Caco-2 (cell line): ENCODE data around the gene MRPL11. TPM values are rescaled to one million over a fixed set of nuclear protein-coding genes. Genes with fewer than 3 reads are reported as not detected.

ENCODE experiments used
- BruUV-seq: library from RNA; stranded (reverse); fragments of 400-500 nt; replicated peaks from 2 replicates; lab custom pipeline; 2021; lab: Mats Ljungman, UMichigan
- CTCF ChIA-PET: fragments of 300-600 bp; sonication (Branson Sonifier 250); formaldehyde crosslinking; loops from one replicate; lab custom pipeline; 2022; ENCODE audit warnings: antibody characterized with exemption; lab: Charles Lee
- POLR2A ChIA-PET: fragments of 300-600 bp; sonication (Branson Sonifier 250); formaldehyde crosslinking; loops from one replicate; lab custom pipeline; 2022; ENCODE audit warnings: antibody characterized with exemption; lab: Charles Lee
- DNase-seq, 2 experiments: peaks; one replicate each; pipeline versions ENCODE4 v3.0.0 to v3.0.0-alpha.2; 2020 to 2022
- H3K27me3 ChIP-seq: replicated peaks from 2 replicates; pipeline ENCODE4 v1.6.0; 2011; ENCODE audit warnings: low read length; ENCODE audit not compliant: control insufficient read depth, insufficient read depth
- H3K36me3 ChIP-seq: 2 replicates; pipeline ENCODE4 v1.5.1; 2011; ENCODE audit warnings: low read length; ENCODE audit not compliant: control insufficient read depth, insufficient read depth
- H3K4me1 ChIP-seq: fragments of 250-450 bp; sonication (Bioruptor Pico); 2 replicates; pipeline ENCODE4 v1.5.1; 2020; ENCODE audit warnings: mild to moderate bottlenecking
- H3K4me3 ChIP-seq: 2 replicates; pipeline ENCODE4 v1.5.1; 2011; ENCODE audit warnings: low read depth, mild to moderate bottlenecking, control low read depth, low read length
- H3K9me3 ChIP-seq: fragments of 250-450 bp; sonication (Bioruptor Pico); 2 replicates; pipeline ENCODE4 v1.5.1; 2020; ENCODE audit warnings: mild to moderate bottlenecking, moderate library complexity
- H3K27ac Mint-ChIP-seq: one replicate; pipeline ENCODE4 v1.8.0; 2022; ENCODE audit warnings: mixed read lengths; ENCODE audit not compliant: unreplicated experiment
- H3K27me3 Mint-ChIP-seq: one replicate; pipeline ENCODE4 v1.8.0; 2022; ENCODE audit warnings: mixed read lengths; ENCODE audit not compliant: insufficient read depth, unreplicated experiment
- H3K36me3 Mint-ChIP-seq: one replicate; pipeline ENCODE4 v1.8.0; 2022; ENCODE audit warnings: mild to moderate bottlenecking, mixed read lengths; ENCODE audit not compliant: insufficient read depth, unreplicated experiment
- H3K4me1 Mint-ChIP-seq: one replicate; pipeline ENCODE4 v1.8.0; 2022; ENCODE audit warnings: low read depth, mixed read lengths; ENCODE audit not compliant: unreplicated experiment
- H3K4me3 Mint-ChIP-seq: one replicate; pipeline ENCODE4 v1.8.0; 2022; ENCODE audit warnings: mild to moderate bottlenecking, moderate library complexity, mixed read lengths; ENCODE audit not compliant: unreplicated experiment
- H3K9me3 Mint-ChIP-seq: one replicate; pipeline ENCODE4 v1.8.0; 2022; ENCODE audit warnings: mixed read lengths; ENCODE audit not compliant: unreplicated experiment
- CTCF ChIP-seq, 2 experiments: fragments of 200-600 bp in 1 of 2; IDR thresholded peaks; 1 replicate in 1 of 2; 2 replicates in 1 of 2; pipeline versions ENCODE4 v1.5.1 to v1.8.0; 2011 to 2022; ENCODE audit warnings: antibody characterized with exemption in 1 of 2, control low read depth in 1 of 2, inconsistent platforms in 1 of 2, low read depth in 1 of 2, low read length in 1 of 2, mild to moderate bottlenecking in 1 of 2, moderate library complexity in 1 of 2; ENCODE audit not compliant: insufficient read depth in 1 of 2, severe bottlenecking in 1 of 2, unreplicated experiment in 1 of 2
- intact Hi-C: fragments of 100-400 bp; cut with micrococcal nuclease; formaldehyde crosslinking; loops from one replicate; pipeline ENCODE4 v1.10.0; 2022; ENCODE audit not compliant: unreplicated experiment
- total RNA-seq: library from RNA; stranded (reverse); gene quantifications from 2 replicates; pipeline ENCODE4 v1.2.3, GENCODE V29; 2022

MRPL11 gene
- total RNA-seq, 1 experiment from 2014 or later = 206 TPM

- H3K4me1 Mint-ChIP-seq = peaks cover 5% of the 10 kb centered on the region
- Histone ChIP-seq H3K4me3 (no peak overlapping the region), H3K9me3 (no peaks in the 10 kb centered on the region), H3K4me1 (no peaks in the 10 kb centered on the region), H3K36me3 (no peaks in the 10 kb centered on the region), H3K27me3 (no peaks in the 10 kb centered on the region; the same call in 1 of the 2 replicates)
- intact Hi-C loops = no loop called here
- POLR2A ChIA-PET = no interaction called here
- no peak for DNase-seq
- no peak overlapping the region for H3K4me3 Mint-ChIP-seq
- BruUV-seq = no TSS peak
- no peaks in the 10 kb centered on the region for H3K36me3 Mint-ChIP-seq
- TF ChIP-seq CTCF (IDR thresholded peaks at IDR 0.05; ENCODE audit: insufficient read depth in 1 of 2, low read depth in 1 of 2, low read length in 1 of 2, severe bottlenecking in 1 of 2, unreplicated experiment in 1 of 2) = no peak
- no peaks in the 10 kb centered on the region for H3K9me3 Mint-ChIP-seq
- CTCF ChIA-PET = no interaction called here
- peaks cover 21% of the 10 kb centered on the region for H3K27me3 Mint-ChIP-seq
- no peak overlapping the region for H3K27ac Mint-ChIP-seq
Observed at GRCh38 chr11:66413167-66413566, 25.5 kb downstream of the MRPL11 start.

GRCh38 chr11:66412110-66412509 lies 26.5 kb downstream of the MRPL11 start:
- no peaks in the 10 kb centered on the region for H3K9me3 Mint-ChIP-seq
- H3K9me3 ChIP-seq = no peaks in the 10 kb centered on the region
- no peaks in the 10 kb centered on the region for H3K4me1 Mint-ChIP-seq
- peaks cover 18% of the 10 kb centered on the region for H3K27me3 Mint-ChIP-seq
- no peaks in the 10 kb centered on the region for H3K4me1 ChIP-seq
- no peaks in the 10 kb centered on the region for H3K36me3 Mint-ChIP-seq
- no peak for DNase-seq
- ChIA-PET CTCF (interaction anchor here (1.5 to 1.7 kb wide), 3 partner anchors 26 to 266 kb away, joined by 3 to 8 read pairs (median 4); partner anchors contain the start of genes MRPL11 and RBM4B), POLR2A (no interaction called here)
- no peak for TF ChIP-seq CTCF (IDR thresholded peaks at IDR 0.05; ENCODE audit: insufficient read depth in 1 of 2, low read depth in 1 of 2, low read length in 1 of 2, severe bottlenecking in 1 of 2, unreplicated experiment in 1 of 2)
- H3K36me3 ChIP-seq = no peaks in the 10 kb centered on the region
- H3K27ac Mint-ChIP-seq = no peak overlapping the region
- BruUV-seq = no TSS peak
- H3K4me3 ChIP-seq = no peak overlapping the region
- intact Hi-C loops = no loop called here
- H3K27me3 ChIP-seq = no peaks in the 10 kb centered on the region; the same call in 1 of the 2 replicates
- no peak overlapping the region for H3K4me3 Mint-ChIP-seq

GRCh38 chr11:66411323-66411722 lies 27.3 kb downstream of the MRPL11 start:
- Histone ChIP-seq H3K27me3 (no peaks in the 10 kb centered on the region), H3K4me1 (no peaks in the 10 kb centered on the region), H3K9me3 (no peaks in the 10 kb centered on the region), H3K36me3 (no peaks in the 10 kb centered on the region), H3K4me3 (no peak overlapping the region)
- Mint-ChIP-seq H3K9me3 (no peaks in the 10 kb centered on the region), H3K4me3 (no peak overlapping the region), H3K4me1 (no peaks in the 10 kb centered on the region), H3K36me3 (no peaks in the 10 kb centered on the region), H3K27me3 (peaks cover 20% of the 10 kb centered on the region), H3K27ac (no peak overlapping the region)
- ChIA-PET CTCF (interaction anchor here (1.5 to 1.7 kb wide), 4 partner anchors 25 to 267 kb away, joined by 3 to 8 read pairs (median 4); partner anchors contain the start of genes DPP3, MRPL11 and RBM4B), POLR2A (no interaction called here)
- TF ChIP-seq CTCF (IDR thresholded peaks at IDR 0.05; ENCODE audit: insufficient read depth in 1 of 2, low read depth in 1 of 2, low read length in 1 of 2, severe bottlenecking in 1 of 2, unreplicated experiment in 1 of 2) = no peak
- BruUV-seq = no TSS peak
- intact Hi-C loops = no loop called here
- DNase-seq = no peak
